Measurements from ENCODE around the gene LEO1. TPM values are rescaled to one million over a fixed set of nuclear protein-coding genes. Genes with fewer than 3 reads are reported as not detected.
A peak's percentile ranks its signal among the peaks of the same experiment; 100 is the strongest.

LEO1 gene
- total and polyA plus RNA-seq, 2 of the 13 experiments (the other 11 are each of a cell fraction or from before 2014, with no cell fraction given): 17.0 to 60.3 TPM

DNA sequence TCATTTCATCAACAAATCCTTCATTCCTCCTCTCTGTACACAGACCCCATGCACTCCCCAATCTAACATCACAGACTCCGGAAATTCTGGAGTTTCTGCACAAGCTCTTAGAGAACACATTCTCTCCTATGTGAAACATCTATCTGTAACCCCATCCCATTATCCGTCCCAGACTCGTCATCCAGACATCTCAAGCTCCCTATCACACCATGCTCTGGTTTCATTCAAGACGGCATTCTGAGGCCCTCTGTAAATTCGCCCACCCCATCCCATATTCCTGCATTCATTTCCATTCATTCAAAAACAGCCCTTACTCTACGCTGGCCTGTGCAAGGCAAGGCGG, 575 bp downstream of the LEO1 start (continued):
- TF ChIP-seq U2AF1 (optimal IDR thresholded peaks at IDR 0.05; ENCODE audit: low read depth, low read length) (no peak), MED13 (CRISPR knock-in tag; IDR thresholded peaks at IDR 0.05) (no peak), ZSCAN31 (CRISPR knock-in tag; IDR thresholded peaks at IDR 0.05; ENCODE audit: low read depth) (0 out of 2 replicates have a peak, but pooled peaks have one; percentile 8), AGO1 (IDR thresholded peaks at IDR 0.05; ENCODE audit: low read depth, low read length, poor library complexity, severe bottlenecking) (no peak), ZNF781 (CRISPR knock-in tag; IDR thresholded peaks at IDR 0.05; ENCODE audit: borderline replicate concordance, not compliant biosample characterization) (no peak), YEATS2 (CRISPR knock-in tag; IDR thresholded peaks at IDR 0.05; ENCODE audit: borderline replicate concordance) (no peak), CHD2 (IDR thresholded peaks at IDR 0.05; ENCODE audit: low read depth, low read length) (no peak), ZNF552 (CRISPR knock-in tag; IDR thresholded peaks at IDR 0.05; ENCODE audit: borderline replicate concordance) (no peak), ZC3H4 (CRISPR knock-in tag; IDR thresholded peaks at IDR 0.05; ENCODE audit: borderline replicate concordance) (no peak), SRSF4 (IDR thresholded peaks at IDR 0.05; ENCODE audit: low read depth, low read length, poor library complexity, severe bottlenecking) (no peak), HNF4G (IDR thresholded peaks at IDR 0.05; ENCODE audit: borderline replicate concordance, low read depth, low read length) (no peak), HNF4G (CRISPR knock-in tag; IDR thresholded peaks at IDR 0.05; ENCODE audit: borderline replicate concordance, low read depth) (0 out of 2 replicates have a peak, but pooled peaks have one; percentile 5), KDM1A (CRISPR knock-in tag; IDR thresholded peaks at IDR 0.05) (0 out of 2 replicates have a peak, but pooled peaks have one; percentile 5), PITX1 (CRISPR knock-in tag; IDR thresholded peaks at IDR 0.05) (no peak), FOXJ3 (CRISPR knock-in tag; IDR thresholded peaks at IDR 0.05; ENCODE audit: borderline replicate concordance) (no peak), ATRX (CRISPR knock-in tag; IDR thresholded peaks at IDR 0.05; ENCODE audit: borderline replicate concordance) (no peak), ZNF33B (CRISPR knock-in tag; IDR thresholded peaks at IDR 0.05) (no peak), SCMH1 (CRISPR knock-in tag; IDR thresholded peaks at IDR 0.05; ENCODE audit: borderline replicate concordance) (no peak), POLR2A (IDR thresholded peaks at IDR 0.05; ENCODE audit: insufficient read depth in 1 of 2, low read depth in 2 of 2, low read length in 2 of 2) (0 out of 4 replicates have a peak, but pooled peaks of 1 of the 2 experiments have one; percentile 22), DMAP1 (CRISPR knock-in tag; IDR thresholded peaks at IDR 0.05) (no peak), MTA3 (CRISPR knock-in tag; IDR thresholded peaks at IDR 0.05) (no peak), ZNF274 (CRISPR knock-in tag; IDR thresholded peaks at IDR 0.05) (no peak), ZFP36L2 (CRISPR knock-in tag; IDR thresholded peaks at IDR 0.05) (no peak), ZNF510 (CRISPR knock-in tag; IDR thresholded peaks at IDR 0.05; ENCODE audit: low read depth) (no peak)
- TF ChIP-seq, protein P1, sequence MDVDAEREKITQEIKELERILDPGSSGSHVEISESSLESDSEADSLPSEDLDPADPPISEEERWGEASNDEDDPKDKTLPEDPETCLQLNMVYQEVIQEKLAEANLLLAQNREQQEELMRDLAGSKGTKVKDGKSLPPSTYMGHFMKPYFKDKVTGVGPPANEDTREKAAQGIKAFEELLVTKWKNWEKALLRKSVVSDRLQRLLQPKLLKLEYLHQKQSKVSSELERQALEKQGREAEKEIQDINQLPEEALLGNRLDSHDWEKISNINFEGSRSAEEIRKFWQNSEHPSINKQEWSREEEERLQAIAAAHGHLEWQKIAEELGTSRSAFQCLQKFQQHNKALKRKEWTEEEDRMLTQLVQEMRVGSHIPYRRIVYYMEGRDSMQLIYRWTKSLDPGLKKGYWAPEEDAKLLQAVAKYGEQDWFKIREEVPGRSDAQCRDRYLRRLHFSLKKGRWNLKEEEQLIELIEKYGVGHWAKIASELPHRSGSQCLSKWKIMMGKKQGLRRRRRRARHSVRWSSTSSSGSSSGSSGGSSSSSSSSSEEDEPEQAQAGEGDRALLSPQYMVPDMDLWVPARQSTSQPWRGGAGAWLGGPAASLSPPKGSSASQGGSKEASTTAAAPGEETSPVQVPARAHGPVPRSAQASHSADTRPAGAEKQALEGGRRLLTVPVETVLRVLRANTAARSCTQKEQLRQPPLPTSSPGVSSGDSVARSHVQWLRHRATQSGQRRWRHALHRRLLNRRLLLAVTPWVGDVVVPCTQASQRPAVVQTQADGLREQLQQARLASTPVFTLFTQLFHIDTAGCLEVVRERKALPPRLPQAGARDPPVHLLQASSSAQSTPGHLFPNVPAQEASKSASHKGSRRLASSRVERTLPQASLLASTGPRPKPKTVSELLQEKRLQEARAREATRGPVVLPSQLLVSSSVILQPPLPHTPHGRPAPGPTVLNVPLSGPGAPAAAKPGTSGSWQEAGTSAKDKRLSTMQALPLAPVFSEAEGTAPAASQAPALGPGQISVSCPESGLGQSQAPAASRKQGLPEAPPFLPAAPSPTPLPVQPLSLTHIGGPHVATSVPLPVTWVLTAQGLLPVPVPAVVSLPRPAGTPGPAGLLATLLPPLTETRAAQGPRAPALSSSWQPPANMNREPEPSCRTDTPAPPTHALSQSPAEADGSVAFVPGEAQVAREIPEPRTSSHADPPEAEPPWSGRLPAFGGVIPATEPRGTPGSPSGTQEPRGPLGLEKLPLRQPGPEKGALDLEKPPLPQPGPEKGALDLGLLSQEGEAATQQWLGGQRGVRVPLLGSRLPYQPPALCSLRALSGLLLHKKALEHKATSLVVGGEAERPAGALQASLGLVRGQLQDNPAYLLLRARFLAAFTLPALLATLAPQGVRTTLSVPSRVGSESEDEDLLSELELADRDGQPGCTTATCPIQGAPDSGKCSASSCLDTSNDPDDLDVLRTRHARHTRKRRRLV (CRISPR knock-in tag; IDR thresholded peaks at IDR 0.05): 0 out of 2 replicates have a peak, but pooled peaks have one; percentile 10
- TF ChIP-seq, protein P2, sequence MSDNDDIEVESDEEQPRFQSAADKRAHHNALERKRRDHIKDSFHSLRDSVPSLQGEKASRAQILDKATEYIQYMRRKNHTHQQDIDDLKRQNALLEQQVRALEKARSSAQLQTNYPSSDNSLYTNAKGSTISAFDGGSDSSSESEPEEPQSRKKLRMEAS (IDR thresholded peaks at IDR 0.05): 0 out of 2 replicates have a peak, but pooled peaks have one; percentile 10

All from HepG2 (cell line).